K562 (cell line): ENCODE measurements around the gene LILRB3. TPM values are rescaled to one million over a fixed set of nuclear protein-coding genes. Genes with fewer than 3 reads are reported as not detected.

Experiments
- MNT ChIP-seq, 2 experiments: fragments of 450-650 bp; conservative IDR thresholded peaks; 2 replicates each; pipeline ENCODE4 v1.6.1; 2017; ENCODE audit warnings: mild to moderate bottlenecking in 2 of 2, moderate library complexity in 2 of 2
- PATZ1 ChIP-seq: fragments of 250-450 bp; sonication (Bioruptor Pico); IDR thresholded peaks from 2 replicates; pipeline ENCODE4 v1.5.0; 2020; ENCODE audit warnings: mild to moderate bottlenecking, borderline replicate concordance
- POU5F1 ChIP-seq: fragments of 150-350 bp; IDR thresholded peaks from 2 replicates; pipeline ENCODE4 v1.6.1; 2014; ENCODE audit warnings: borderline replicate concordance, low read length, low read depth, mild to moderate bottlenecking; ENCODE audit not compliant: partially characterized antibody
- ZFPM2 ChIP-seq: fragments of 250-450 bp; sonication (Bioruptor Pico); IDR thresholded peaks from 2 replicates; pipeline ENCODE4 v1.5.1; 2022; ENCODE audit warnings: mild to moderate bottlenecking
- ZMIZ1 ChIP-seq, 2 experiments: fragments of 150-350 bp in 1 of 2; IDR thresholded peaks; 2 replicates each; pipeline ENCODE4 v1.6.1; 2012 to 2016; ENCODE audit warnings: low read depth in 2 of 2, low read length in 2 of 2, mild to moderate bottlenecking in 1 of 2, moderate library complexity in 1 of 2
- ZNF12 ChIP-seq: sonication (generic); formaldehyde crosslinking; IDR thresholded peaks from 2 replicates; pipeline ENCODE4 v1.4.0; 2020; ENCODE audit warnings: mild to moderate bottlenecking, missing genetic modification reagents
- ZNF384 ChIP-seq: IDR thresholded peaks from 2 replicates; pipeline ENCODE4 v1.6.1; 2012; ENCODE audit warnings: low read depth, low read length, improper control_type of control experiment
- ZNF431 ChIP-seq: sonication (generic); formaldehyde crosslinking; IDR thresholded peaks from 2 replicates; pipeline ENCODE4 v1.8.0; 2022; ENCODE audit warnings: mild to moderate bottlenecking, missing genetic modification reagents
- ZNF445 ChIP-seq: fragments of 250-450 bp; sonication (Bioruptor Pico); IDR thresholded peaks from 2 replicates; pipeline ENCODE4 v1.4.0; 2020; ENCODE audit warnings: low read depth, mild to moderate bottlenecking, moderate library complexity
- ZNF764 ChIP-seq: fragments of 250-450 bp; sonication (Bioruptor Pico); IDR thresholded peaks from 2 replicates; pipeline ENCODE4 v1.4.0; 2020; ENCODE audit warnings: low read depth, mild to moderate bottlenecking, moderate library complexity
- polyA plus RNA-seq, 8 experiments: library from polyadenylated mRNA; depleted of rRNA in 4 of 8; stranded (reverse) in 5 of 8; unstranded in 3 of 8; fragments of >200 nt; fragmentation: Nextera tagmentation in 2 of 8; fragmentation: Illumina TruSeq in 1 of 8; extraction: Ambion mirVana in 2 of 8; extraction: Trizol in 1 of 8; gene quantifications; 2 replicates each; pipeline versions ENCODE4 v1.2.1 to v1.2.3, GENCODE V29; 2011 to 2014; ENCODE audit warnings: inconsistent platforms in 1 of 8, missing spikeins in 1 of 8
- total RNA-seq, 7 experiments: library from RNA; depleted of rRNA in 6 of 7; stranded (reverse); fragments of >200 nt in 6 of 7; fragmentation: Illumina TruSeq in 2 of 7; extraction: Trizol in 2 of 7; gene quantifications; 2 replicates each; pipeline versions ENCODE4 v1.2.1 to v1.2.3, GENCODE V29; 2011 to 2021; ENCODE audit warnings: low replicate concordance in 1 of 7

The LILRB3 gene
- total and polyA plus RNA-seq, 9 of the 15 experiments (the other 6 are each of a cell fraction or from before 2014, with no cell fraction given), result 0.01 to 0.09 TPM; not detected in 7

- TF ChIP-seq PATZ1 (CRISPR knock-in tag) (no peak), ZNF764 (CRISPR knock-in tag) (no peak), ZMIZ1 (IDR thresholded peaks at IDR 0.05; ENCODE audit: low read depth in 2 of 2, low read length in 2 of 2) (no peak), ZNF12 (no peak), ZNF384 (no peak), ZNF445 (CRISPR knock-in tag) (no peak), POU5F1 (no peak), ZFPM2 (CRISPR knock-in tag) (no peak), MNT (conservative IDR thresholded peaks at IDR 0.05) (no peak), ZNF431 (CRISPR knock-in tag) (no peak)
Measured at GRCh38 chr19:54253331-54254194, 30.8 kb upstream of the LILRB3 start (continued).
